GM19467 (cell line): Measurements from ENCODE around the gene ARFGAP3.
"Not testable (repeated sequence)": the region's sequence is repeated elsewhere in the genome, so short reads cannot be mapped to it uniquely, and the experiment has no call there.

Source experiments
- ATAC-seq: cut with Tn5 transposase; IDR thresholded peaks from one replicate; pipeline ENCODE4 v1.9.1; 2021; ENCODE audit warnings: mild to moderate bottlenecking, moderate library complexity; ENCODE audit not compliant: unreplicated experiment

ARFGAP3 gene

DNA sequence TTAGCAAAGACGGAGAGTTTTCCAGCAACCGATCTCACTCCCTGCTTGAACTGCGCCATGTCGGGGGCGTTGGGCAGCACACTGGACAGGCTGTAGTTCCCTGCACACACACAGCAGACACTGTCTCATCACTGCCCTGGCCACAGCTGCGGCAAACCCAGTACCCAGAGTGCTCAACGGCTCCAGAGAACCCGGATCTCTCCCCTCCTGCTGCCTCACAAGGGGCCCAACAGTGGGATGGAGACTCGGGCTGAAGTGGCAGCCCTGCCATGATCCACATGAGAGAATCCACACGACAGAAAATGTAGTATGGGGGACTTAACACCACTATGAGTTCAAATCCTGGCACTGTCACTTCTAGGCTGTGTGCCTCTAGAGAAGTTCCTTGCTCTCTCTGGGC lies 58.0 kb downstream of the ARFGAP3 start:
- no peak for ATAC-seq

DNA sequence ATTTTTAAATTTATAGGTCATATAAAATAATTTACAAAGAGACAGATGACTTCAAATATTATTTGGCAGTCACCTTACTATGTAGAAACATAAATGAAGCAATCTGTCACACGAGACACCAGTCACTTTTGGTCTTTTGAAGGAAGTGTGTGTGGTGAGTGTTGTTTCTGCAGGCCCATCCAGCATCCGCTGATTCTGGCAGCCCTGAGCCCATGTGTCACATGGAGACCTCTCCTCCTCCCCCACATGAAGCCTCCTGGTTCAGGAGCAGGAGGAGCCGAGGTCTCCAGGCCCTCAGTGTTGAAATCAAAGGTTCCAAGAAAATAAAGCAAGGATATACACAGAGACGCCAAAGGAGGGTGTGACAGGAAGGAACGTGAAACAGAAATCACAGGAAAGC lies 60.1 kb downstream of the ARFGAP3 start:
- no peak for ATAC-seq

DNA sequence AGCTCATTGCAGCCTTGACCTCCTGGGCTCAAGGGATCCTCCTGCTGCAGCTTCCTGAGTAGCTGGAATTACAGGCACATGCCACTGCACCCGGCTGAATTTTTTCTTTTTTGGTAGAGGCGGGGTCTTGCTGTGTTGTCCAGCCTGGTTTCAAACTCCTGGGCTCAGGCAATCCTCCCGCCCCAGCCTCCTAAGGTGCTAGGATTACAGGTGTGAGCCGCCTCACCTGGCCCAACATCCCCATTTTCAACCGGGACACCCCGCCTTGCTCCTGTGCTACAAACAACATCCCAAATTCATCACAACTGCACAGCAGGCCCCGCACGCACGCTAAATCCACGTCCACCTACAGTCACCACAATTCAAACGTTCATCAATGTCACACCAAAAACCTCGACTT lies 61.0 kb downstream of the ARFGAP3 start:
- no peak for ATAC-seq

DNA sequence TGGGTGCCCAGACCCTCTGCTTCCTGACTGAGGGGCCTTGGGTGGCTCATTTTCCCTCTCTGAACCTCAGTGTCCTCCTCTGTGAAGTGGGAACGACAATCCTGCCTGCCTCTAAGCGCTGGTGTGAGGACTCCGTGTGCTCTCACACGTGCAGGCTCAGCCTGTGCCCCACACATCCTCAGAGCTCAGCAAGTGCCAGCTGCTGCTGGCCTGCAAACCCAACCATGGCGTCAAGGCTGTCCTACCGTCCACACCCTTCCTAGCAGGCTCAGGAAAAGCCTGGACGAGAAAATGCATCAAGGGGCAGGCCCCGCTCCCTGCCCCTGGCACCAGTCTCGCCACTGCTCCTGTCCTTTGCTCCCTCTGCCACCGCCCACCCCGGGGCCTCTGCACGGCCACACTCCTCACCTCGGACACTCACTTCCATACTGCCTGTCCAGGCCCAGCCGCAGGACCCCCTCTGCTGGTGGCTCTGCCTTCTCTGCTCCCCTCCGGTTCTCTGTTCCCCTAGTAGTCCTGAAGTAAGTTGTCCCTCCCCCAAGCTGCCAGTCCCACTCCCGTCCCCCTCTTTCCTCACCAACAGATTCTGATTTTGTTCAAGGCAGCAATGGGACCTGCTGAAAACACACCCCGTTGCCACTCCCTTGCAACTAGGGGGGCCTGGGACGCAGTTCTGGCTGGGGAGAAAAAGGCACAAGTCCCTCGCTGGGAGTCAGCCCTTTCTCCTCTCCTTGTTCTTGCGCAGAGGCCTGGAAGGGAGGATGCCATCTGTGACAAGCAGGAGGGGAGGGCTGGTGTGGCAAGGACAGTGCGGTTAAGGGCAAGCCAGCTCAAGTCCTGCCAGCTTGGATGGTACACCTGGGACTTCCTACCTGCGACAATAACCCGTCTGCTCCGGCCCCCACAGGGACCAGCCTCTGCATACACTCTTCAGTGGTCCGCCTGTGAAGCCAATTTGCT lies 62.2 kb downstream of the ARFGAP3 start:
- ATAC-seq, result no peak

DNA sequence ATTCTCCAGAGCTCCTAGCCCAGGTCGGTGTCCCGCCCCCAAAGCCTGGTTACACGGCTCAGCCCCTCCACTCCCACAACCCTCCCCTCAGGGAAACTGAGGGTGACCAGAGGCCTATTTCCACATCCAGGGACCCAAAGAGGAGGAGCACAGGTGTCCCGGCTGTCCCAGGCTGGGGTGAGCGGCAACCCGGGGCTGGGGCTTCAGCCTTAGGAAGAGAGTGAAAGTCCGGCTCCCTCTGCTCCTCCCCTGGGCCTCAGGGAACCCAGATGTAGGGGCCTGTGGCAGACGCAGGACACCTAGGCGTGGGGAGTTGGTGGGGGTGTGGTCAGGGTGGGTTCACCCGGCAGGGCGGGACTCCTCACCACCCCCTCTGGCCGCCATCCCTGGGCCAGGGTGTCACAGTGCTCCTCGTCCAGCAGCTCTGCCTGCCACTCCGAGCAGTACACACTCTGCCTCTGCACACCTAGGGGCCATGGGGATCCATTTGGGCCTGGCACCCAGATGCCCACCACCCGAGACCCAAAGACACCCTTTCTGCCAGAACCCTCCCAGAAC lies 63.1 kb downstream of the ARFGAP3 start:
- ATAC-seq, result no peak

DNA sequence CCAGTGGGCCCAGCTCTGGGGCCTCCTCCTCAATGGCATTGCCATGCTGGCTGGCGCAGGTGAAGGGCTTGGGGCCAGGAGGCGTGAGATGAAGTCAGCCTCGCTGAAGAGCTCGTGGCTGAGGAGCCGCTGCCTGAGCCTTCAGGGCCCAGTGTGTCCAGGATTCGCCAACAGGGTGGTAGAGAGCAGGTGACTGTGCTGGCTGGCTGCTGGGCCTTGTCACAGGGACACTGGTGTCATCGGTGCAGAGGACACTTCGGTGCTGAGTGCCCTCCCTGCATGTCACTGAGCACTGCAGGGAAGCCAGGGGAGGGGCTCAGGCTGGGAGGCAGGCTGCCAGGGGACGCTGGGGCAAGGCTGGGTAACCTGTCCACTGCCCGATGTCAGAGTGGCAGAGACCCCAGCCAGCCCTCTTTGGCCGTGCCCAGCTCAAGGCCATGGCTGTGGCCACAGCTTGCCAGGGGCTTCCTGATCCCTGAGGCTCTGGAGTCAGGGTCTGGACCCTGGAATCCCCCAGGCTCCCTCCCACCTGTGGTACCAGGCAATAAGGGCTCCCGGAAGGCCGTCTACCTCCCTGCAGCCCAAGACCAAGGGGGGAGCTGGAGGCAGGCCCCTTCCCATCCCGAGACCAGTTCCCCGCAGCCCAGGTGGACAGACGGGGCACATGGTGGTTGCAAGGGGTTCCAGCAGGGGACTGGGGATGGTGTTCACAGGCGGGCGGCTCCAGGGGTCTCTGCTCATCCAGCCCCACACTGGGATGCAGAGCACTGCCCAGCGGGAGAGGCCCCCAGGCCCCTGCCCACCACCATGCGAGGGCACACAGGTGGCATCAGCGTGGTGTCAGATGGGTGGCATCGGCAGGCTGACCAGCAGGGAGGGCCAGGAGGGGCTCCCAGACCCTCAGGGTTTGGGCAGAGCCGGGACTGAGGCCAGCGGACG lies 63.9 kb downstream of the ARFGAP3 start:
- no peak for ATAC-seq

DNA sequence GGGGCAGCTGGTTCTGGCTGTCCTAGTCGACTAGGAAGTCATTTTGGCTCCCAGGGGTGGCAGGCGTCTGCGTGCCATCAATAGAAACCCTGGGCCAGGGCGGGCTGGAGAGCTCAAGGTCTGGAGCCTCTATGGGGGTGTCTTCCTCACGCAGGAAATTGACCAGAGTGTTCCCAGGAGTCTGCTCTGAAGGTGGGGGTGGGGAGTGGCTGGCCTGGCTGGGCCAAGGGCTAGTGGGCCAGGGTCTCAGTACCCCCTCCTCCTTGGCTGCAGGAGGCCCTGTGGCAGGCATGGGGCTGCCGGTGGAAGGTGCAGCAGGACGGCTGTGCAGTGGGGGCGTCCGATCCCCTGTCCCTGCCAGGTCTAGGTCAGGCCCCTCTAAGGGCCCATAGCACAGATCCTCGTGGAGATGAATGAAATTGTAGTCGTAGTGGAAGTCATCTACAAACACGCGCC lies 64.6 kb downstream of the ARFGAP3 start:
- no peak for ATAC-seq

DNA sequence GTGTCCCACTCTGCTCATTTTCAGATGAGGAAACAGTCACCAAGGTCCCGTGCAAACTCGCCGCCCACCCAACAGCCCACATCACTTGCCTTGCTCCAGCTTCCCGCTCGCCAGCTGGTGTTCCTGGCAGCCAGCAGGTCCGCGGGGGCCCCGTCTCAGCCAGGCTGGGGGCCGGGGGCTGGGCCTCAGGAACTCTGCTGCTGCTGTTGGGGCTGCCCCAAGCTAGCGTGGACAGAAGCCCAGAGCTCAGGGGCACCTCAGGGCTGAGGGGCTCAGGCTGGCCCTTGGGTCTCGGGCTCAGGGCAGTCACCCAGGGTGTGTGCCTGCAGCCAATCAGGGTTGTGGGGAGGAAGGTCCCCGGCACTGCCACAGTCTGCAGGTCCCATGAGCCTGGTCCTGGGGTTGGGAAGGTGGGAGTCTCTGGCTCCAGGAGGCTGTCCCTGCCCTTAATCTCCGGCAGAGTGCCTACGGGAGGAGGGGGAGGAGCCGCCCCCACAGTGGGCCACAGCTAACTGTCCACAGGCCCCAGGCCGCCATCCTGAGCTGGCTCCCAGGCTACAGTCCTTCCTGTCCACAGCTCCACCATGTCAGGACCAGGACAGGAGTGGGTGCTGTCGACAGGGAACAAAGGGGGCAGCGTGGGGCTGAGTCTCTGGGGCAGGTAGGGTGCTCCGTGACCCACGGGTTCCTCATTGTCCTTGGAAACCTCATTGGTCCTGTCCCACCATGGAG lies 65.2 kb downstream of the ARFGAP3 start:
- no peak for ATAC-seq

DNA sequence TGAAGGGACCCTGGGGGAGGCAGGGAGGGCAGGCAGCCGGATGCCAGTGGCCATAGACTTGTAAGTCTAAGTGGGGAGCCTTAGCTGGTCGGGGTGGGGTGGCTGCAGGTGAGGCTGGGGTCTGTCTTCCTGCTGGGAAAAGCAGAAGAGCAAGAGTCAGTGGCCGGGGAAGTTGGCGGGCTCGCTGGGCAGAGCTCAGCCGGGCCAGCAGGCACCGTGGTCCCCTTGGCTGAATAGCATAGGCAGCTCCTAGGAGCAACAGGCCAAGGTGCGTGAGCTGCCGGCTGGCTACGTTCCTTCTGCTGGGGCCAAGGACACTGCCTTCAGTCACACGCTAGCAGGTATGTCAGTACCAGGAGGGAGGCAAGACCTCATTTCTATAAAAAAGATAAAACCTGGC lies 68.6 kb downstream of the ARFGAP3 start:
- no peak for ATAC-seq

DNA sequence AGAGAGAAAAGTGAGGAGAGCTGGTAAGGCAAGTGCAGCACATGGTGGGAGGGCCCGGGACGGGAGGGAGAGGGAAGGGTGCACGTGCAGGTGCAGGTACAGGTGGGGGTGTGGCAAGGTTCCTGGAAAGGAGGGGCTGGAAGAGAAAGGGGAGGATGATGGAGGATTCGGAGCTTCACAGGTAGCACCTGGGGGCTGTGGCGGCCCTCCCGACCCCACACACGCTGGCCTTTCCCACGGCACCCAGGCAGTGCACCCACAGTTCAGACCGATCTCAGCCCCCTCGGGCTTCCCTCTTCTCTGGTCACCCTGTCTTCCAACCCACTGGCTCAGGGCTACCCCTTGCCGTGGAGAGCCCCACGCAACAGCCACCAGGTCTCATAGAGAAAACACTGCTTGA lies 69.1 kb downstream of the ARFGAP3 start:
- ATAC-seq, result no peak

DNA sequence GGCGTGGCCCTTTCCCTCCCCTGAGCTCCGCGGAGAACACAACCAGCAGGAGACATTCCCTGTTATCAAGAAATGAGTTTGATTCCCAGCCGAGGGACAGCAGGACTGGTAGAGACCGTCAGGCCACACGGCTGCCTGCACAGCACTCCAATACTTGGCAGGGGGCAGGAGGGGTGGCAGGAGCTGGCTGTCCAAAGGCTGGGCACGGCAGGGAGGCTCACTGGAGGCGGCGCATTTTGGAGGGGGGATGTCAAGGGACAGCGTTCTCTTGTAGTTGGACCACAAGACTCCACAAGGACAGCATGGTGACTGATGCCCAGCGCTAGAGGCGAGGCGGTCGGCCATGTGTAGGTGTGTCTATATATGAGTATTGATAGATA lies 69.7 kb downstream of the ARFGAP3 start:
- ATAC-seq, result no peak

DNA sequence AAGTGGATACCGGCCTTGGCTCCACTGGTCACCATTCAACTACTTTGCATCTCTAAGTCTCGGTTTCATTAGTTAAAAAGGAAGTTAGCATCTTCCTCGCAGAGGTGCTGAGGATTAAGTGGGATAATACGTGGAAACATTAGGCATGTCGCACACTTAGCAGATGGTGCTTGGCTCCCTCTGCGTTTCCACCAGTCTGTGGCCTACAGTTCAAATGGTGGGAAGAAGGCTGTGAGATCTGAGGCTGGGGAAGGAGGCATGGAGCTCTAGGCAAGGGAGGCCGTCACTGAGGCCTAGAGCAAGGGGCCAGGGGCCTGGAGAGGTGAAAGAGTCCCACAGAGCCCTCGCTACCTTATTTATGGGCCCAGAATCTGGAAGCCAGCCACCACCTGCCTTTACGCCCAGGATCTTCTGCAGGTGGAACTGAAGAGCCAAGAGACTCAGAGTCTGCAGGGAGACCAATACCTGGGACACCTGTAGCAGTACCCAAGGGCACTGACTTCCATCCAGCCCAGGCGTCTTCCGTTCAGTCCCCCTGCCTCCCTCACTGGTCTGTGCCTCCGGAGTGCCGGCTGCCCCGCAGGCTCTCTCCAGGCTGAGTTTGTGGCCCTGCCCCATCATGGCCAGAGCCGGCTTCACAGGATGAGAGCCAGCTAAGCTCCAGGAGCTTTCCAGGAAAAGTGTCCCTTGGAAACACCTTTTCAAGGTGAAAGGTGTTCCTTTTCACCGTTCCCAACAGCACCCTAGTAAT lies 70.3 kb downstream of the ARFGAP3 start:
- no peak for ATAC-seq

DNA sequence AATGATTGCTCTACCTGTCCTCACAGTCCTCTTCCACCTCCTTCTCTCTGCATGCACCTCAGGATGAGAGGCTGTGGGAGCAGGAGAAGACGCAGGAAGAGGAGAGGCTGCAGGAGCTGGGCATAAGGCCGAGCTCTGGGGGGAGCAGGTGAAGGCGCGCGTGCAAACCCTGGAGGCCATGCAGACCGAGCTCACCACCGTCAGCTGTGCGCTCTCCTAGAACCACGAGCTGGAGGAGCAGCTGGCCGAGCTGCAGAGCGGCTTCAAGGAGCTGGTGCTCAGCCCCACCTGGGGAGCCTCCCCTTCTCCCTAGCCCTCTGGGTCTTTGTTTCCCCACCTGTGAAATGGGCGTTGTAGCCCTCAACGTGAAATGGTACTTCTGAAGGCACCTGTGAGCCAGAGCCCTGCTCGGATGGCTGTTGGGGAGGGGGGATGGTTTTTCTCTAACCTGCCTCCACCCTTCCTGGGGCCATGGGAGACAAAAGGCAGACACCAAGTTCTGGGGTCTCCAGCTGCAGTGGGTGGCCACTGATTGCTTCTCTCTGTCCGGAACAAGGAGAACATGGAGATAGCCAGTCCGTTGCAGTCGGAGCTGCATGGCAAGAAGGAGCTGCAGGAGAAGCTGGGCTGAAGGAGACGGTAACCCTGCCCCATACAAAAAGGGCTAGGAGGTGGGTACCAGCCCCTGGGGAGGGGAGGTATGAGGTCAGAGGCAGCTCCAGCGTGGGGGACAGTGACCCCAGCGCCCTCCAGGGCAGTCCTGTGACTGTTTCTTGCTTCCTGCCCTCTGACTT lies 71.2 kb downstream of the ARFGAP3 start:
- ATAC-seq, result no peak

DNA sequence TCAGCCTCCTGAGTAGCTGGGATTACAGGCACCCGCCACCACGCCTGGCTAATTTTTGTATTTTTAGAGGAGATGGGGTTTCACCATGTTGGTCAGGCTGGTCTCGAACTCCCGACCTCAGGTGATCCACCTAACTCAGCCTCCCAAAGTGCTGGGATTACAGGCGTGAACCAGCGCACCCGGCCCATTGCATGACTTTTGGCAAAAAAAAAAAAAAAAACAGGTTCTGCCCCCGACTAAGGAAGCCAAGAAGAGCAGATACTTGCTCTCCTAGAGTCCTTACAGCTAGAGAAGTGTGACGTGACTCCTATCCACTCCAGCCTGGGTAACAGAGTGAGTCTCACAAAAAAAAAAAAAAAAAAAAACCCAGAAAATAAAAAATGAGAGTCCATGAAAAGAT lies 74.8 kb downstream of the ARFGAP3 start:
- ATAC-seq, result not testable (repeated sequence)

DNA sequence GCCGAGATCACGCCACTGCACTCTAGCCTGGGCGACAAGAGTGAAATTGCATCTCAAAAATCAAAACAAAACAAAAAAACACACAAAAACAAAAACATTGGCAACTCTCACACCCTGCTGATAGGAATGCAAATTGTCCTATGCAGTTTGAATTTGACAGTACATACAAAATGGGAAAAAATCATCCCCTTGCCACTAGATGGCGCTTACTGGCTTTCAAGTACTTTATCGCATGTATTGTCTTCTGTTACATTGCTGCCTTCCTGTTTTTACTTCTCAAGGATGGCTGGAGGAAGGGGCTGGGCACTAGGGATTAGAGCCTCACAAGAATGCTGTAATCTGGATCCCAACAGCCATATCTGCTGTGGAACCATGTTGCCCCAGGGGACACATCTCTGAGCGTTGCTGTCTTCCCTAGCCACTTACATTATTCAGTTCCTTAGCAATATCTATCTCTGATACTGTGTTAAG lies 77.0 kb downstream of the ARFGAP3 start:
- no peak for ATAC-seq

DNA sequence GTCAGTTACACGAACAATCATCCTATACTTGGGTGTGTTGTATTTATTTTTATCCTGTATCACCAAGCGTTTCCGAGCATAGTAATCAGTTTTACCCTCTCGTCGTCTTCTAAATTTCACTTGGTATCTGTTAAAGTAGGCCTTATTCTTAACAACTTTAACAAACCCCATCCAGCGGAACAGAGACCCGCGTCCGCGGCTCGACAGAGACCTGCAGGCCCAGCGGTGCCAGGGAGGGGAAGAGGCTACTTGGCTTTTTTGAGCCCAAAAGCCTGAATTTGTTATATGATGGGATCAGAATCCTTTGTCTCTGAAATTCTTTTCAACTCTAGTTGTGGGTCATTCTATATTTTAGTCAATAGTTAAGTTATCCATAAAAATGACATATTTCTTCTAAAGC lies 79.9 kb downstream of the ARFGAP3 start:
- no peak for ATAC-seq

DNA sequence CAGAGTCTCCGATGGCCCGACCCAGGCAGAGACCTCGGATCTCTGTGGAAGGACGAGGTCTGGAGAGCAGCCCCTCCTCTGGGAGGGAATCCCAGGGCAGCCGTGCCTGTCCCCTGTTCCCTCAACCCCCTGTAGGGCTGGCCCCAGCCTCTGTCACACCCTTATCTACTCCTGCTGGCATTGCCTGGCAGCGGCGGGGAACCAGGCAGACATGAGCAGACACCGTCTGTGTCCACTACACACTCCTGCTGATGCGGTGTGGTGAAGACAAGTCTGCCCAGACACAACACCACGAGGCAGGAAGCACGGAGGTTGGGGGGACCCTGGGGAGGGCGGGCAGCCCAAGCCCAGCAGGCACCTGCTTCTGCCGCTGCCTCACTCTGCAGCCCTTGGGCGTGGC lies 83.9 kb downstream of the ARFGAP3 start:
- no peak for ATAC-seq

DNA sequence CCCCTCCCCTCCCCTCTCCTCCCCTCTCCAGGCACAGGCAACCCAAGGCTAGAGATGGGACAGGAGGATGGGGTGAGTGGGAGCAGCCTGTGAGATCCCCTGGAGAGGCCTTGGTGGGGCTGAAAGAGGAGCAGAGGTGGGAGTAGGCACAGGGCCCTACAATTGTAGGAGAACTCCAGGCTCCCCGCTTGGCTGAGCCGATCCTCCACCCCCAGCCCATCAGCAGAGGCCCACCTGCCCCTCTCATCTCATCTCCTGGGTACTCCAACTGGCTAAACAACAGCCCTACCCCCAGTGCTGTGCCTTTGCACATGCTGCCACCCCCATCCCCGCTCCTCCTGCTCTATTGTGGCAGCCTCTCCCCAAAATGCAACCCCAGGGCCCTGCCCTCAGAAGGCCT lies 84.4 kb downstream of the ARFGAP3 start:
- ATAC-seq, result no peak
